Left lung (tissue), 10 donors: Measurements from ENCODE around the gene TNIK. TPM values are rescaled to one million over a fixed set of nuclear protein-coding genes. Genes with fewer than 3 reads are reported as not detected.

Experiments used
- ATAC-seq: fragments of 200-7000 bp; cut with Tn5 transposase; one replicate; pipeline ENCODE4 v1.9.1; 2020; ENCODE audit warnings: moderate library complexity
- DNase-seq, 4 donors: peaks; one replicate each; pipeline ENCODE4 v3.0.0-alpha.2; 2013 to 2020
- H3K27ac ChIP-seq, 2 donors: fragments of 200-600 bp; sonication (generic) in 1 of 2; one replicate each; pipeline versions ENCODE4 v1.5.0 to v1.8.0; 2020 to 2021
- H3K27me3 ChIP-seq, 2 donors: fragments of 200-600 bp; sonication (generic) in 1 of 2; one replicate each; pipeline versions ENCODE4 v1.5.0 to v1.8.0; 2020 to 2021
- H3K36me3 ChIP-seq, 2 donors: fragments of 200-600 bp; sonication (generic) in 1 of 2; one replicate each; pipeline versions ENCODE4 v1.5.0 to v1.8.0; 2020 to 2021
- H3K4me1 ChIP-seq, 2 donors: fragments of 200-600 bp; one replicate each; pipeline ENCODE4 v1.8.0; 2021
- H3K4me3 ChIP-seq, 2 donors: fragments of 200-600 bp; sonication (generic) in 1 of 2; one replicate each; pipeline versions ENCODE4 v1.5.0 to v1.8.0; 2020 to 2021; ENCODE audit warnings: mild to moderate bottlenecking in 1 of 2
- H3K9me3 ChIP-seq, 2 donors: fragments of 200-600 bp; sonication (generic) in 1 of 2; one replicate each; pipeline versions ENCODE4 v1.5.0 to v1.8.0; 2020 to 2021
- intact Hi-C, 2 donors: fragments of 100-400 bp; cut with DNase I; formaldehyde crosslinking; loops; one replicate each; pipeline versions ENCODE4 v1.11.2 to v1.14.2; 2022
- polyA plus RNA-seq, 6 donors: library from polyadenylated mRNA; unstranded; fragments of 120-200 nt; gene quantifications; one replicate each; pipeline ENCODE4 v1.2.1, GENCODE V29; 2013; ENCODE audit not compliant: insufficient read length in 6 of 6
- total RNA-seq, 2 donors: library from RNA; stranded (reverse); fragmentation: NEBNext Ultra II Directional; extraction: Animal tissue kit (Norgen Biotek cat#: 25700); gene quantifications; one replicate each; pipeline ENCODE4 v1.2.1, GENCODE V29; 2021
- TF ChIP-seq, protein P1 (sequence below), 2 donors: fragments of 200-600 bp; sonication (generic) in 1 of 2; IDR thresholded peaks; one replicate each; pipeline versions ENCODE4 v1.5.0 to v1.8.0; 2021; ENCODE audit warnings: antibody characterized with exemption in 2 of 2
- donor health status: DM: no; HTN: yes; CAD: no.
- donor health status: DM: no; HTN: no; CAD: no.

TNIK gene
- total and polyA plus RNA-seq, 8 donors, result 14.8 to 42.0 (median 17.4) TPM

DNA sequence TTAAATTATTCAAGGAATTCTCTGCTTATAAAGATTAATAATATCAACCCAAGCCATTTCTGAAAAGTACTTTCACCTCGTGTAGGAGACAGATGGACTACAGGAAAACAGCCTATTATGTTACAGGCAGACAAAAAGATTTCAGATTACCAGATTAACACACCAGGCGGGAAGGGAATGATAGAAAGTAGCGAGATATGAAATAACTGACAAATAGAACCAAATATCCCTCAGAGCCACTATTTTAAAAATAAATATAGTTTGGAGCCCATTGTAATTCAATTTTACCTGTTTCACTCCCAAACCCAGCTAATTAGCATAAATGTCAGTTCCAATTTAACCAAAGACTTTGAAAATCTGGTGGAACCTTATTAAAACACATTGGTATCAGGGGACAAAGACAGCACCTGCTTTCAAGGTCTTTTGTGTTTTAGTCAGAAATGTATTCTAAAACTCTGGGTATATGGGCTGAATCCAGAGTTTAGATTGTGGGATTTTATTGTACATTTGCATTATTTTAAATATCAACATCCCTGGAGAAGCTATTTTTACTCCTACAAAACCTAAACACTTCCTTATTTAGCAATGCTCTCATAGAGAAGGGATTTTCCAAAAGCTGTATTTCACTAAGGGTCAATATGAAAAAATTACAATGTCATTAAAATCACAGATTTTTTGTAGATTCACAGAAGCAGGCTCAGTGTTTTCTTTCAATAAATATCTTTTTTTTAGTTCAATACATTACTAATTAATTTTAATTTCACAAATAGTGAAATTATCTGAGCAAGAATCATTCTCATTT is 138.4 kb downstream of the TNIK start:
- Histone ChIP-seq H3K4me3 (no peak overlapping the region), H3K9me3 (no peaks in the 10 kb centered on the region), H3K27me3 (no peaks in the 10 kb centered on the region), H3K36me3 (no peaks in the 10 kb centered on the region), H3K4me1 (no peaks in the 10 kb centered on the region), H3K27ac (peak overlapping the region in 1 of 2 donors; percentile 23)
- DNase-seq, result no peak
- TF ChIP-seq, protein P1, sequence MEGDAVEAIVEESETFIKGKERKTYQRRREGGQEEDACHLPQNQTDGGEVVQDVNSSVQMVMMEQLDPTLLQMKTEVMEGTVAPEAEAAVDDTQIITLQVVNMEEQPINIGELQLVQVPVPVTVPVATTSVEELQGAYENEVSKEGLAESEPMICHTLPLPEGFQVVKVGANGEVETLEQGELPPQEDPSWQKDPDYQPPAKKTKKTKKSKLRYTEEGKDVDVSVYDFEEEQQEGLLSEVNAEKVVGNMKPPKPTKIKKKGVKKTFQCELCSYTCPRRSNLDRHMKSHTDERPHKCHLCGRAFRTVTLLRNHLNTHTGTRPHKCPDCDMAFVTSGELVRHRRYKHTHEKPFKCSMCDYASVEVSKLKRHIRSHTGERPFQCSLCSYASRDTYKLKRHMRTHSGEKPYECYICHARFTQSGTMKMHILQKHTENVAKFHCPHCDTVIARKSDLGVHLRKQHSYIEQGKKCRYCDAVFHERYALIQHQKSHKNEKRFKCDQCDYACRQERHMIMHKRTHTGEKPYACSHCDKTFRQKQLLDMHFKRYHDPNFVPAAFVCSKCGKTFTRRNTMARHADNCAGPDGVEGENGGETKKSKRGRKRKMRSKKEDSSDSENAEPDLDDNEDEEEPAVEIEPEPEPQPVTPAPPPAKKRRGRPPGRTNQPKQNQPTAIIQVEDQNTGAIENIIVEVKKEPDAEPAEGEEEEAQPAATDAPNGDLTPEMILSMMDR (IDR thresholded peaks at IDR 0.05), result no peak
- ATAC-seq, result no peak
- intact Hi-C loops, result no loop called here

GRCh38 chr3:171320750-171321558 is 139.3 kb downstream of the TNIK start:
- Histone ChIP-seq H3K9me3 (no peaks in the 10 kb centered on the region), H3K27ac (peak overlapping the region in 1 of 2 donors; percentile 23), H3K4me3 (no peak overlapping the region), H3K4me1 (no peaks in the 10 kb centered on the region), H3K36me3 (no peaks in the 10 kb centered on the region), H3K27me3 (no peaks in the 10 kb centered on the region)
- peak in 2 of 4 donors; percentile 56 to 62 for DNase-seq
- TF ChIP-seq, protein P1 (IDR thresholded peaks at IDR 0.05), result no peak
- peak; percentile 96 for ATAC-seq
- intact Hi-C loops, result no loop called here

- Histone ChIP-seq H3K36me3 (no peaks in the 10 kb centered on the region), H3K27me3 (no peaks in the 10 kb centered on the region), H3K4me3 (no peak overlapping the region), H3K4me1 (no peaks in the 10 kb centered on the region), H3K27ac (no peak overlapping the region), H3K9me3 (no peaks in the 10 kb centered on the region)
- DNase-seq, result no peak
- no peak for ATAC-seq
- intact Hi-C loops, result no loop called here
- TF ChIP-seq, protein P1 (IDR thresholded peaks at IDR 0.05), result no peak
Observed at GRCh38 chr3:171317171-171317570, 143.0 kb downstream of the TNIK start.

DNA sequence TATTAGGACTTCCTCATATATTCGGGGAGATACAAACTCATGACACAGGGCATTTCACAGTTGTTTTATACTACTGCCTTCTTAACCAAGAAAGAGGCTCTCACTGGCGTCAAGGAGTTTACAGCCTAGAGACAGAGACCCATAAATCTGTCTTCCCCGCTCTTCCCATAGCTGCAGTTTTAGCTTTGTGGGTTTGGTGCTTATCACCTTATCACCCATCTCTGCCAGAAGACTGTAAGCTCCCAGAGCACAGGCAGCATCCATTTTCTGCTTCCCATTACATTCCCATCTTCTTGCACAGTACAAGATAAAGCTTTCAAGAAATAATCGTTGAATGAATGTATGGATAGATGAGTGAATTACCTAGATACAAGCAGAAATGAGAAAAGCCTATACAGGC is 144.3 kb downstream of the TNIK start:
- intact Hi-C loops, result no loop called here
- DNase-seq (no peak), ATAC-seq (no peak)
- H3K9me3 ChIP-seq, result no peaks in the 10 kb centered on the region
- H3K4me1 ChIP-seq, result no peaks in the 10 kb centered on the region
- TF ChIP-seq, protein P1 (IDR thresholded peaks at IDR 0.05), result no peak
- H3K27ac ChIP-seq, result no peak overlapping the region
- H3K27me3 ChIP-seq, result no peaks in the 10 kb centered on the region
- no peaks in the 10 kb centered on the region for H3K36me3 ChIP-seq
- H3K4me3 ChIP-seq, result no peak overlapping the region

GRCh38 chr3:171315101-171315500 is 145.1 kb downstream of the TNIK start:
- Histone ChIP-seq H3K4me1 (no peaks in the 10 kb centered on the region), H3K9me3 (no peaks in the 10 kb centered on the region), H3K36me3 (no peaks in the 10 kb centered on the region), H3K27me3 (no peaks in the 10 kb centered on the region), H3K4me3 (no peak overlapping the region), H3K27ac (no peak overlapping the region)
- ATAC-seq (no peak), DNase-seq (no peak)
- intact Hi-C loops, result no loop called here
- TF ChIP-seq, protein P1 (IDR thresholded peaks at IDR 0.05), result no peak
